GM19463 (cell line): ENCODE measurements around the gene NEUROD4.

Source experiments
- ATAC-seq: cut with Tn5 transposase; IDR thresholded peaks from one replicate; pipeline ENCODE4 v1.9.1; 2021; ENCODE audit warnings: mild to moderate bottlenecking, moderate library complexity; ENCODE audit not compliant: unreplicated experiment

Gene NEUROD4

DNA sequence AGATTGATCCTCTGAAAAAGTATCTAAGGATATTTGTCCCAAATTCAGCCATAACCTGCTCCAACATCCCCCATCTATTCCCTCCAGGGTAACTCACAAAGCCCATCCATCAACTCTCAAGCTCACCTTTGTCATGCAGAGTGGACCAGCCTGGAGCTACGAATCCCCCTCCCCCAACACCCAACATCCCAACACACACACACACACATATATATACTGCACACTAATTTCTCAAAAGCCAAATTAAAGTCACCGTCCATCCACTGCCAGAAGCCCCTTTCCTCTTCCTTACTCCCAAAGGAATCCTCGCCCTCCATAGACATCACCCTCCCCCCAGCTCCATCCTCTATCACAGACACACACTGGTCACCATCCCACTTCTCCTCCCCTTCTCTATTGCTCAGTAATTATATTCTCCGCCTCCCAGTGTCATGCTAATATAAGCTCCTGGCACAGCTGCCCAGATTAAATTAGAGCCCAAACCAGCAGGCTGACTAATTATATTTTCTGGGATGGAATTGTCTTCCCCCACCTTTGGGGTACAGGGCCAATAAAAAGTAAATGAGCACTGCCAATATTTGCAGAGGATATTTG, 21.7 kb upstream of the NEUROD4 start:
- ATAC-seq: no peak

GRCh38 chr12:54998958-54999510, 20.7 kb upstream of the NEUROD4 start:
- no peak for ATAC-seq

DNA sequence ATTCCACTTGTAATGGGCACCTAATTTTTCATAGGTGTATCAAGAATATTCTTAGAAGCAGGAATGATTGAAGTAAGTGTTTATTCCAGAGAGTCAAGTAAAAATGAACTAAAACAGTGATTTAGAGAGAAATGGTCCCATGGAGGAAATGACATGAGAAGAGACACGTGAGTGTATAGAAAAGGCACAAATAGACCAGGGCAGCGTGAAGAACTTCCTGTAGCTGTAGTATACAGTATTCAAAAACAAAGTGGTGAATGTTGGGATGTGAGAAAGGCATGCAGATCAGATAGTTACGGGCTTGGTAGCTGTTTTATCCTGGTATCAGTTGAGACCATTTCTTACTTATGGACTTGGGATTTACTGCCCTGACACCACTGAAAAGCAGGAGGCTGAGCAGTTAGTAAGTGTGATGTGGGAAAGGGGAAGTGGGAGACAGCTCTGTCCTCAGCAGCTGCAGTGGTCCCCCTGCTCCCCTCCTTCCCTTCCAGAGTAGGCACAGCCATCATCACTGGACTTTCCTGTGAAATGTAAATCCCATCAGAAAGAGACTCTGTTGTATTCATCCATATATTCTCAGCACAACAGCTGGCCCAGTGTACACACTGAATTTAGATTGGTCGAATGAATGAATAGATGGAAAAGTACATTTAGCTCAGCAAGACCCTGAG, 18.4 kb upstream of the NEUROD4 start:
- ATAC-seq: no peak

DNA sequence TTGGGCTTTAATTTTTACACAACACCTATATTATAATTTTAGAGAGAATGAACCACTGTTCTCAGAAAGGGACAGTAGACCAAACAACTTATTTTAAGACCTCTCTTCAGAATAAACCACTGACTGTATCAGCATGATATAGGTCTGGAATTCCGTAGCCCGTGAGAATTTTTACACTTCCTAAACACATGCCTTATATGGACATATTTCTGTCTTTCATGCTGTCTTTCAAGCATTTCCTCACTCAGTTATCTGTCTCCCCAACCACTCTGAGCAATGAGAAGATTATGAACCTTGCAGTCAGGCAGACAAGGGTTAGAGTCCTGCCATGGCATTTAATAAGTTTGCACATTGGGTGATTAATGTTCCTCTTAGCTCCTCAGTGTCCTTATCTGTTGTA, 17.4 kb upstream of the NEUROD4 start:
- no peak for ATAC-seq

DNA sequence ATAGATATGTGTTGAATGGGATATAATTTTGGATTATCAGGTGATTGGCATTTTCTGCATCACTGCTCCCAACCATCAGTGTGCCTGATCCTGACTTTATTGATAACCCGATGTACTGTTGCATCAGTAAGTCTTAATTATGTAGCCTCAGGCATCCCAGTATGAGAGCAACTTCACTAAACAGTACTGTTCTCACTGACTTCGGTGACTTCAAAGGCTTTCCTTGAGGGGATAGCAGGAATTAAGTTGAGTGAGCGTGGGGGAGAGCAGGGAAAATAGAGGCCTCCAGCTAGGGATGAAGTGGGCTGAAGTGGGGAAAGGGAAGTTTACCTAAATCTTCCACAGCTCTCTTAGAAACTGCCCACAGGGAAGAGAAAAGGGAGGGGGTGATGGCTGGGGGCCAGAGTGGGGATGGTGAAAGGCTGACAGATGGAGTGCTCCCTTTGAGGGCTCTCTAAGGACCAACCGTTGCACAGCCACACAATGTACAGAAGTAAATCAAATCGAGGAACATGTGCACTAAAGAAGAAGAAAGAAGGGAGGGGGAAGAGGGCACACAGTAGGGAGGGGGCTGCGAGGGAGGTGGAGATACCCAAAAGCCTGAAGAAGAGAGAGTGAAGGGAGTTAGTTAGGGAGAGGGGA, 10.7 kb upstream of the NEUROD4 start:
- no peak for ATAC-seq

DNA sequence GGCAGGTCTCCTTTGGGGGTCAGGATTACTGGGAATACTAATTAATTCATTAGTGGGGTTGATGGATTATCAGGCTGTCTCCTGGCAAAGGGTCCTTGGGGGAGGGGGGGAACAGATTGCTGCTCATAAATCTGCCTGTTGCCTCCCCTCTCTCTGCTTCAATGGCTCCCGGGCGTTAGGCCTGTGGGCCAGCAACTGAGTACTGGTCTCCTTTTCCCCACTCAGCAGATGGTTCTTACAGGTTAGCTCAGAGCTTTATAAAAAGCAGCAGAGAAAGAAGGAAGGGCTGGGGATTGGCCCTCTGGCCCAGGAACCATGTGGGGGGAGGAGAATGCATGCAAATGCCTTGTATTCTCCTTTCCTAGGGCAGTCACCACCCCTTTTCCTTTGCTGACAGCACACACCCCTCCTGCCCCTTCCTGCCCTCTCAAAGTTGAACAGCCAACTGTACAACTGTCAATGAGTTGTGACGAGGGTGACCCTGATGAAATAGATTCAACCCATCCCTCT, 2.3 kb upstream of the NEUROD4 start:
- ATAC-seq: no peak

GRCh38 chr12:55024575-55024974, 4.8 kb downstream of the NEUROD4 start:
- ATAC-seq: no peak

- no peak for ATAC-seq
Observed at GRCh38 chr12:55025508-55025907, 5.7 kb downstream of the NEUROD4 start.

GRCh38 chr12:55034218-55034617, 14.4 kb downstream of the NEUROD4 start:
- ATAC-seq: no peak

- no peak for ATAC-seq
Observed at GRCh38 chr12:55036326-55037115, 16.7 kb downstream of the NEUROD4 start.

GRCh38 chr12:55037351-55037987, 17.7 kb downstream of the NEUROD4 start:
- ATAC-seq: no peak

DNA sequence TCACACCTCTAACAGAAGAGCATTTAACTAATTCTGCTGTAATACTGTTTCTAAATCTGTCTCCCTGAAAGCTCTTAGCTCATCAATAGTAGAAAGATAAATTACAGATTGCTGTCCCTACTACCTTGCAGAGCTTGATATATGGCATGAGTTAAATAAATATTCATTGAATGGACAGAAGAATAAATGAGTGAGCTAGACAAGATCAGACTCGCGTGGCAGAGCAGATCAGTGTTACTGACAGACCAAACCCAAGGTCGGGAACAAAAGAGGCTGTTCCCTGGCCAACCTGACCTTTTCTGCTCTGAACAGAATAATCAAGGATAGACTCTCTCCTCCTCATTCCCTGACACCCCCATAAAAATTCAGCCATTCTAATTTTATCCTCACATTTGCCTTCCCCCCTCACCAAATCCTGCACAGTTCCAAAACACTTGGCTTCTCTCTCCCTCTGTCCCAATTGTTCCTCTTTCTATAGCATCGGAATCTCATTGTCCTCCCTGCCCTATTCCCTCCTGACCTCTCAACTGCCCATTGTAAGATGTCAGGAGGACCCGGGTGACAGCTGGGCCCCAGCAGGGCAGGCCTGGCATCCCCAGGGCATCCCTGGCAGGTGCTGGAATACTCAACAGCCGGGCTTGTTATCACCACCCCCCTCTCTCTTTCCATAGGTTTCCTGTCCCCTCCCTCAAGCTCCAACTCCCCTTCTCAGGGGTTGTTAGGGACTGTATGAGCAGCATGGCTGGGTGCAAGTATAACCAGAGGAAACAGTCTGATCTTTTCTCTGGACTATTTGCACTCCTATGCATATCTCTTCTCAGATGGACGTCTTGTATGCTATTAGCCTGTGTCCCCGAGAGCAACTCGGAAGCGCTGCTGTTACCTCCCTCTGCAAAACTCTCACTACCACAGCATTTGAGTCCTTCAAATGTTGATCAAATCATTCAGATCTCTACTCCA, 19.9 kb downstream of the NEUROD4 start:
- ATAC-seq: no peak

DNA sequence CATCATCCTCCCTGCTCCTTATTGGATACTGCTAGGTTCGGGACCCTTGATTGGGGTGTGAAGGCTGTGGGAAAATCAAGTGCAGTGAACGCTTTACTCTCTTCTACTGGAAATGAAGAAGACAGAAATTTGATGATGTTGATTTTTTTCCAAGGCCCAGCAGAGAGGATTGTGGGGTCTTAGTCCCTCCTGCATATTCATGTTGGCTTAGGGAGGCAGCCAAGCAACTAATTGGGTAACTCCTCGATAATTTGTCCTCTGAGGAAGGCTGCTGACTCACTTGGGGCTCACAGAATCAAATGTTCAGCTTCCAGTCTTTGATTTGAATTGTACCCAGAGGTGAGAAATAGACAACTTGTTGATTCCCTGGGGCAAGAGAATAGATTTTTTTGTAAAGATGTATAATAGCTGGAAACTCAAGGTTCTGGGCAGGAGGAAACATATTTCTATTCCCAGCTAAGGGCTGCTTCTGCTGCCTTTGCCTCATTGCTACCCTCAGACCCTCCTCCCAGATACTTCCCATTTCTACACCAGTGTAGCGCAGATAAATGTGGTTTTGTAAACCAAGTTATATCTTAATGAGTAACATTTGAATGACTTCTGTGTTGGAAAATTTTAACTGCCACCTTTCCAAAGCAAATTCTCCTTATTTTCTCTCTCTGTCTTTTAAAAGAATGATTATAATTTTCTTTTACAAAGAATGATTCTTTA, 21.7 kb downstream of the NEUROD4 start:
- ATAC-seq: no peak

DNA sequence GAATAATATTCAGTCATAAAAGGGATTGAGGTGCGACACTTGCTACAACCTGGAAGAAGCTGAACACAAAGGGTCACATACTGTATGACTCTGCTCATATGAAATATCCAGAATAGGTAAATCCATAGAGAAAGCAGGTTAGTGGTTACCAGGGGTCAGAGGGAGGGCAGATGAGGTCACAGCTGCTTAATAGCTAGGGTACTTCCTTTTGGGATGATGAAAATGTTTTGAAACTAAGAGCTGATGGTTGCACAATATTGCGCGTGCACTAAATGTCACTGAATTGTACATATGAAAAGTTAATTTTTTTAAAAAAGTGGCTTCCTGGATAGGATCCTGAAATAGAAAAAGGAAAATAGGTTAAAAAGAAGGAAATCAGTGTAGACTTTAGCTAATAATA, 23.8 kb downstream of the NEUROD4 start:
- ATAC-seq: no peak

DNA sequence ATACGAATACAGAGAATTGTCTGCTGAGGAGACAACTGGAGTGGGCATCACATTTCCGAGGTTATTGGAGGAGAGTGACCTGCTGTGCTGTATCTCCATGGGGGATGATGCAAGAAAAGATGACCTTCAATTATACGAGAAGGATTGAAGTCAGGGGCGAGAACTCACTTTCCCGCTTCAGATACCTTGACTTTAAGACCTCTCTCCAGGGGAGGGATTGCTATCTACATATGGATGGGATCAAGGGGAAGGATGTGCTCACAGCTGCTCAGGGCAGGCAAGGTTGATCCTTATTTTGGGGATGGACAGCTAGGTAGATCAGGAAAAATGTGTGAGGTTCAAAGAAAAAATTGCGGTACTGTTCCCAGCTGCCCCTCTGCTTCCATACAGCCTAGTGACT, 24.4 kb downstream of the NEUROD4 start:
- no peak for ATAC-seq

GRCh38 chr12:55049676-55050075, 29.9 kb downstream of the NEUROD4 start:
- ATAC-seq: no peak

GRCh38 chr12:55051197-55051947, 31.6 kb downstream of the NEUROD4 start:
- ATAC-seq: no peak

DNA sequence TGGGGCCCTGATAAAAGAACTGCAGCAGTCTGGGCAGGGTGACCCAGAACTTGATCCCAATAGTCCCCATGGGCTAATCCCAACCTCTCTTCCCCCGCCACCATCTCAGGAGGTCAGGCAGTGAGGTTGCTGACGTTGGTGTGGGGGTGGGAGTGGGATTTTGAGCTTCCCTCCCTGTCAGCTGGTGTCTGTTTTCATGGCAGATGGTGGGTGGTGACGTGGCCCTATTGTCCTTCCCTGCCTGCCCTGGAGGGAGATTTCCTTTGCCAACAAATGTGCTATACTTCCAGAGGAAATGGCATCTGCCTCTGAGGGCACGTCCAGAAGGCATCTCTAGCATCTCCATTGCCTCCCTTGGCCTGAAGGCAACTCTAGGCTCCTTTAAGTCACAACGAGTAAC, 37.7 kb downstream of the NEUROD4 start:
- ATAC-seq: no peak
